ENCODE results near the gene RFC4. TPM values are rescaled to one million over a fixed set of nuclear protein-coding genes. Genes with fewer than 3 reads are reported as not detected.

RFC4 gene
- total and polyA plus RNA-seq, 2 of the 13 experiments (the other 11 are each of a cell fraction or from before 2014, with no cell fraction given) = 18.5 to 103 TPM

DNA sequence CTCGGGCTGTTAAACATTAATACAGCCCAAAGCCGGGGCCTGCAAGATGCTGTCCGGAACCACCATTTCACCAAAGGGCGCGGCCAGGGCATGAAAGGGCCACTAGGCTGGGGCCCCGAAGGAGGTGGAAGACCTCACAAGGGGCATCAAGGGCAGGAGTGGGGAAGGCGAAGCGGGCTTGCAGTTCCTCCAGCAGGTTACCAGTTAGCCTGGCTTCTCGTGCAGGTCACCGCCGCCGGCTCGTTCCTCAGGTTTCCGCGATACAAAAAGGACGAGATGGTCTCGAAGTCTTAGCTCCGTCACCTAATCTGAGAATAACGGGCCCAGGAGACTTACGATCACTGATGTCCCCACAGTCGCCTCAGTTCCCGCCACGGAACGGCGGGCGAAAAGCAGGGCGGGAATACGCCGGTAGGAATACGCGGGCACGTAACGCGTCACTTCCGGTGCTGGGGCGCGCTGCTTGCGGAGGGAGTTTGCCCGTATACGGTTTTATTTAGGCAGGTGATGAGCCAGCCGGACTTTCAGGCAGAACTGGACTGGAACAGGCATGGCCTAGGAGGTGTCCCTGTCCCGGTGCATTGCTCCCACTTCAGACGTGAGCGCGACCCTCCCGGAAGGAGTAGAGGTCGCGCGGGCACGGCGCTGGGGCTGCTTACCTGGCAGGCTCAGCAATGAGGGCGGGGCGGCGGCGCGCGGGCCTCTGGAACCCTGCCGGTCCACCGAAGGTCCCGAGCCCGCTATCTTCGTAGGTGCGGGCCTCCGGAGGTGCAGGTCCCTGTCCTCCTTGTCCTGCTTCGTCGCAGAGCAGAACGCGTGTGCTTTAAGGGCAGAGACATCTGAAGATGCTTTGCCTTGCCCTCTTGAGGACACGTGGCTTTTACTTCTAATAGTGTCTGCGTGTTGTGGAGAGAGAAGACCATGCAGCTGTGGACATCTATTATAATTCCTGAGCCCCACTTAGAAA, at the start of gene RFC4 (continued):
- TF ChIP-seq ATAD3A (CRISPR knock-in tag; IDR thresholded peaks at IDR 0.05) = no peak
- 0 out of 2 replicates have a peak, but pooled peaks have one; percentile 41 for TF ChIP-seq ZSCAN25 (CRISPR knock-in tag; IDR thresholded peaks at IDR 0.05)
- peak; percentile 92 for TF ChIP-seq ZNF776 (CRISPR knock-in tag; IDR thresholded peaks at IDR 0.05)
- TF ChIP-seq, protein P1, sequence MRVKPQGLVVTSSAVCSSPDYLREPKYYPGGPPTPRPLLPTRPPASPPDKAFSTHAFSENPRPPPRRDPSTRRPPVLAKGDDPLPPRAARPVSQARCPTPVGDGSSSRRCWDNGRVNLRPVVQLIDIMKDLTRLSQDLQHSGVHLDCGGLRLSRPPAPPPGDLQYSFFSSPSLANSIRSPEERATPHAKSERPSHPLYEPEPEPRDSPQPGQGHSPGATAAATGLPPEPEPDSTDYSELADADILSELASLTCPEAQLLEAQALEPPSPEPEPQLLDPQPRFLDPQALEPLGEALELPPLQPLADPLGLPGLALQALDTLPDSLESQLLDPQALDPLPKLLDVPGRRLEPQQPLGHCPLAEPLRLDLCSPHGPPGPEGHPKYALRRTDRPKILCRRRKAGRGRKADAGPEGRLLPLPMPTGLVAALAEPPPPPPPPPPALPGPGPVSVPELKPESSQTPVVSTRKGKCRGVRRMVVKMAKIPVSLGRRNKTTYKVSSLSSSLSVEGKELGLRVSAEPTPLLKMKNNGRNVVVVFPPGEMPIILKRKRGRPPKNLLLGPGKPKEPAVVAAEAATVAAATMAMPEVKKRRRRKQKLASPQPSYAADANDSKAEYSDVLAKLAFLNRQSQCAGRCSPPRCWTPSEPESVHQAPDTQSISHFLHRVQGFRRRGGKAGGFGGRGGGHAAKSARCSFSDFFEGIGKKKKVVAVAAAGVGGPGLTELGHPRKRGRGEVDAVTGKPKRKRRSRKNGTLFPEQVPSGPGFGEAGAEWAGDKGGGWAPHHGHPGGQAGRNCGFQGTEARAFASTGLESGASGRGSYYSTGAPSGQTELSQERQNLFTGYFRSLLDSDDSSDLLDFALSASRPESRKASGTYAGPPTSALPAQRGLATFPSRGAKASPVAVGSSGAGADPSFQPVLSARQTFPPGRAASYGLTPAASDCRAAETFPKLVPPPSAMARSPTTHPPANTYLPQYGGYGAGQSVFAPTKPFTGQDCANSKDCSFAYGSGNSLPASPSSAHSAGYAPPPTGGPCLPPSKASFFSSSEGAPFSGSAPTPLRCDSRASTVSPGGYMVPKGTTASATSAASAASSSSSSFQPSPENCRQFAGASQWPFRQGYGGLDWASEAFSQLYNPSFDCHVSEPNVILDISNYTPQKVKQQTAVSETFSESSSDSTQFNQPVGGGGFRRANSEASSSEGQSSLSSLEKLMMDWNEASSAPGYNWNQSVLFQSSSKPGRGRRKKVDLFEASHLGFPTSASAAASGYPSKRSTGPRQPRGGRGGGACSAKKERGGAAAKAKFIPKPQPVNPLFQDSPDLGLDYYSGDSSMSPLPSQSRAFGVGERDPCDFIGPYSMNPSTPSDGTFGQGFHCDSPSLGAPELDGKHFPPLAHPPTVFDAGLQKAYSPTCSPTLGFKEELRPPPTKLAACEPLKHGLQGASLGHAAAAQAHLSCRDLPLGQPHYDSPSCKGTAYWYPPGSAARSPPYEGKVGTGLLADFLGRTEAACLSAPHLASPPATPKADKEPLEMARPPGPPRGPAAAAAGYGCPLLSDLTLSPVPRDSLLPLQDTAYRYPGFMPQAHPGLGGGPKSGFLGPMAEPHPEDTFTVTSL (CRISPR knock-in tag; IDR thresholded peaks at IDR 0.05; ENCODE audit: borderline replicate concordance) = no peak
- TF ChIP-seq SP140L (CRISPR knock-in tag; IDR thresholded peaks at IDR 0.05; ENCODE audit: borderline replicate concordance) = peak; percentile 30; the same call in 1 of the 2 replicates
- TF ChIP-seq ARHGAP35 (CRISPR knock-in tag; IDR thresholded peaks at IDR 0.05; ENCODE audit: borderline replicate concordance) = peak; percentile 60; the same call in 1 of the 2 replicates
- TF ChIP-seq ZNF264 (CRISPR knock-in tag; IDR thresholded peaks at IDR 0.05) = no peak; the same call in 1 of the 2 replicates
- TF ChIP-seq ZSCAN21 (CRISPR knock-in tag; IDR thresholded peaks at IDR 0.05; ENCODE audit: borderline replicate concordance) = peak; percentile 44; the same call in 1 of the 2 replicates
- TF ChIP-seq HDAC2 (CRISPR knock-in tag; IDR thresholded peaks at IDR 0.05) = peak; percentile 87
- TF ChIP-seq ZNF780A (CRISPR knock-in tag; IDR thresholded peaks at IDR 0.05) = peak; percentile 54; the same call in 1 of the 2 replicates
- TF ChIP-seq, protein P2, sequence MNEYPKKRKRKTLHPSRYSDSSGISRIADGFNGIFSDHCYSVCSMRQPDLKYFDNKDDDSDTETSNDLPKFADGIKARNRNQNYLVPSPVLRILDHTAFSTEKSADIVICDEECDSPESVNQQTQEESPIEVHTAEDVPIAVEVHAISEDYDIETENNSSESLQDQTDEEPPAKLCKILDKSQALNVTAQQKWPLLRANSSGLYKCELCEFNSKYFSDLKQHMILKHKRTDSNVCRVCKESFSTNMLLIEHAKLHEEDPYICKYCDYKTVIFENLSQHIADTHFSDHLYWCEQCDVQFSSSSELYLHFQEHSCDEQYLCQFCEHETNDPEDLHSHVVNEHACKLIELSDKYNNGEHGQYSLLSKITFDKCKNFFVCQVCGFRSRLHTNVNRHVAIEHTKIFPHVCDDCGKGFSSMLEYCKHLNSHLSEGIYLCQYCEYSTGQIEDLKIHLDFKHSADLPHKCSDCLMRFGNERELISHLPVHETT (CRISPR knock-in tag; conservative IDR thresholded peaks at IDR 0.05) = peak; percentile 86
- TF ChIP-seq ZNF263 (CRISPR knock-in tag; IDR thresholded peaks at IDR 0.05) = peak; percentile 24; the same call in 1 of the 2 replicates
- peak; percentile 76 for TF ChIP-seq RXRA (CRISPR knock-in tag; IDR thresholded peaks at IDR 0.05)
- TF ChIP-seq ZBTB8A (CRISPR knock-in tag; IDR thresholded peaks at IDR 0.05; ENCODE audit: borderline replicate concordance, low read depth) = no peak
- TF ChIP-seq, protein P3, sequence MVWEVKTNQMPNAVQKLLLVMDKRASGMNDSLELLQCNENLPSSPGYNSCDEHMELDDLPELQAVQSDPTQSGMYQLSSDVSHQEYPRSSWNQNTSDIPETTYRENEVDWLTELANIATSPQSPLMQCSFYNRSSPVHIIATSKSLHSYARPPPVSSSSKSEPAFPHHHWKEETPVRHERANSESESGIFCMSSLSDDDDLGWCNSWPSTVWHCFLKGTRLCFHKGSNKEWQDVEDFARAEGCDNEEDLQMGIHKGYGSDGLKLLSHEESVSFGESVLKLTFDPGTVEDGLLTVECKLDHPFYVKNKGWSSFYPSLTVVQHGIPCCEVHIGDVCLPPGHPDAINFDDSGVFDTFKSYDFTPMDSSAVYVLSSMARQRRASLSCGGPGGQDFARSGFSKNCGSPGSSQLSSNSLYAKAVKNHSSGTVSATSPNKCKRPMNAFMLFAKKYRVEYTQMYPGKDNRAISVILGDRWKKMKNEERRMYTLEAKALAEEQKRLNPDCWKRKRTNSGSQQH (CRISPR knock-in tag; IDR thresholded peaks at IDR 0.05; ENCODE audit: low read depth) = peak; percentile 89
- TF ChIP-seq, protein P4, sequence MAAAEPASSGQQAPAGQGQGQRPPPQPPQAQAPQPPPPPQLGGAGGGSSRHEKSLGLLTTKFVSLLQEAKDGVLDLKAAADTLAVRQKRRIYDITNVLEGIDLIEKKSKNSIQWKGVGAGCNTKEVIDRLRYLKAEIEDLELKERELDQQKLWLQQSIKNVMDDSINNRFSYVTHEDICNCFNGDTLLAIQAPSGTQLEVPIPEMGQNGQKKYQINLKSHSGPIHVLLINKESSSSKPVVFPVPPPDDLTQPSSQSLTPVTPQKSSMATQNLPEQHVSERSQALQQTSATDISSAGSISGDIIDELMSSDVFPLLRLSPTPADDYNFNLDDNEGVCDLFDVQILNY (CRISPR knock-in tag; conservative IDR thresholded peaks at IDR 0.05) = peak; percentile 99

Data from HepG2 (cell line).